ENCODE data around the gene CDCA8.
A peak's percentile ranks its signal among the peaks of the same experiment; 100 is the strongest.

CDCA8 gene

GRCh38 chr1:37723072-37723389 is 30.7 kb downstream of the CDCA8 start:
- Mint-ChIP-seq H3K9me3 (no peaks in the 10 kb centered on the region), H3K4me1 (no peaks in the 10 kb centered on the region), H3K4me3 (no peak overlapping the region)

GRCh38 chr1:37723390-37724078 is 31.2 kb downstream of the CDCA8 start:
- no peak for DNase-seq
- TF ChIP-seq CTCF (IDR thresholded peaks at IDR 0.05) = no peak
- H3K4me3 Mint-ChIP-seq = no peak overlapping the region
- peaks cover 42% of the 10 kb centered on the region for H3K27me3 Mint-ChIP-seq (ENCODE audit: low read depth, poor library complexity)
- H3K36me3 Mint-ChIP-seq (ENCODE audit: low read depth) = no peaks in the 10 kb centered on the region
- no peaks in the 10 kb centered on the region for H3K9me3 Mint-ChIP-seq
- no peaks in the 10 kb centered on the region for H3K4me1 Mint-ChIP-seq
- H3K27ac Mint-ChIP-seq = no peak overlapping the region

More at GRCh38 chr1:37723072-37723389, 30.7 kb downstream of the CDCA8 start:
- no peak for TF ChIP-seq CTCF (IDR thresholded peaks at IDR 0.05)
- Mint-ChIP-seq H3K27ac (no peak overlapping the region), H3K36me3 (ENCODE audit: low read depth) (no peaks in the 10 kb centered on the region), H3K27me3 (ENCODE audit: low read depth, poor library complexity) (peaks cover 37% of the 10 kb centered on the region)
- DNase-seq = no peak

- Mint-ChIP-seq H3K36me3 (ENCODE audit: low read depth) (no peaks in the 10 kb centered on the region), H3K27me3 (ENCODE audit: low read depth, poor library complexity) (peaks cover 49% of the 10 kb centered on the region), H3K9me3 (no peaks in the 10 kb centered on the region), H3K4me3 (no peak overlapping the region), H3K4me1 (no peaks in the 10 kb centered on the region), H3K27ac (no peak overlapping the region)
- TF ChIP-seq CTCF (IDR thresholded peaks at IDR 0.05) = no peak
- DNase-seq = no peak
These were observed 32.3 kb downstream of the CDCA8 start for GRCh38 chr1:37724575-37724974.

- no peak for TF ChIP-seq CTCF (IDR thresholded peaks at IDR 0.05)
- no peak for DNase-seq
- H3K27ac Mint-ChIP-seq = peak overlapping the region; percentile 38
- H3K4me1 Mint-ChIP-seq = no peaks in the 10 kb centered on the region
- H3K4me3 Mint-ChIP-seq = no peak overlapping the region
- H3K36me3 Mint-ChIP-seq (ENCODE audit: low read depth) = no peaks in the 10 kb centered on the region
- no peaks in the 10 kb centered on the region for H3K9me3 Mint-ChIP-seq
- peaks cover 58% of the 10 kb centered on the region for H3K27me3 Mint-ChIP-seq (ENCODE audit: low read depth, poor library complexity)
These were observed 33.7 kb downstream of the CDCA8 start for GRCh38 chr1:37725851-37726613.

GRCh38 chr1:37726751-37727585 is 34.7 kb downstream of the CDCA8 start:
- Mint-ChIP-seq H3K9me3 (no peaks in the 10 kb centered on the region), H3K27ac (no peak overlapping the region), H3K36me3 (ENCODE audit: low read depth) (no peaks in the 10 kb centered on the region), H3K27me3 (ENCODE audit: low read depth, poor library complexity) (peaks cover 67% of the 10 kb centered on the region), H3K4me3 (no peak overlapping the region), H3K4me1 (no peaks in the 10 kb centered on the region)
- TF ChIP-seq CTCF (IDR thresholded peaks at IDR 0.05) = no peak
- DNase-seq = no peak
